Activated naive CD8-positive, alpha-beta T cell treated with anti-CD3 and anti-CD28 coated beads, Interleukin-2, amount 50 U/mL, for 16 hours (primary cell): ENCODE data around the gene ADSL.

Source experiments
- DNase-seq: peaks from one replicate; pipeline ENCODE4 v3.0.0-alpha.2; 2020; ENCODE audit warnings: low read depth, low spot score

Gene ADSL

DNA sequence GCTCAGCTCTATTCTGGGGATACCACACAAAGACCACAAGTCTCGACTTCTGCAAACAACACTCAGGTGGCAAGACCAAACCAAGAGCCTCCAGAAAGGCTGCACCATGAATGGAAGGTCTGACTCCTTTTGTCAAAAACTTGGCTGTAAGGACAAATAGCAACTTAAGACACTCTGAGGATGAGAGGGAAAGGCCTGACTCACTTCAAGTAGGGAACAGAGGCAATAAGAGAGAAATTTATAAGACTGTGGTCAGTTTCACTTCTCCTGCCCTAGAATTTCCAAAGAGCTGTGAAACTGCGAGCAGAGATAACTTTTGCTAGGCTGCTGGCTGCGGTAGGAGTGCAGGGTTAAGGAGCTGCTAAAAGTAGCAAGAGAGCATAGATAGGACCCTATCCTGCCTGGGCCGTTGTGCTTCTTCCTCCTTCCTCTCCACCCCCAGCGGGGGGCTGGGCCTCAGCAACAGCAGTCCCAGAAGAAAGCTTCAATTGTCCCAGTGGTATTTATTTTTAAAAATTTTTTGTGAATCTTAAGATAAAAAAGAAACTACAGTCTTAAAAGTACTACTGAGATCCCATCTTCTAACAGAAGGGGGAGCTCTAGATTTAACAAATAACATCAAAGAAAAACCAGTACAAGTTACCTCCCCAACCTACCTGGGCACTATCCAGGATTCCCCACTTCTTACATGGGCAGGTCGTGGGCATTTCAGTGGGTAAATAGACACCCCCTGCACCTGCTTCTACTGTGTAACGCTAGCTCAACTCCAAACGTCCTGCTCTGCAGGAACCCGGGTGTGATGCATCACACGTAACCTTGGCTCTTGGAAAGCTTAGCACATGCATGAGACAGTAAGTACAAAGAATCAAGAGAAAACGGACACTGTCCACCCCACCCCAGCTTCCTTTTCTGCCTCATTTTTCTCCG lies 90.5 kb downstream of the ADSL start:
- no peak for DNase-seq
